HG02938 (cell line): ENCODE measurements around the gene AIFM3.
"Not testable (repeated sequence)": the region's sequence is repeated elsewhere in the genome, so short reads cannot be mapped to it uniquely, and the experiment has no call there.

ENCODE experiments used
- ATAC-seq: cut with Tn5 transposase; IDR thresholded peaks from one replicate; pipeline ENCODE4 v1.9.1; 2021; ENCODE audit warnings: mild to moderate bottlenecking, moderate library complexity; ENCODE audit not compliant: unreplicated experiment

AIFM3 gene

GRCh38 chr22:20966883-20967696 is at the start of gene AIFM3:
Gene AIFM3, plus strand, starts transcription at chr22:20967255. Its CDS starts 690 bp downstream, at chr22:20967945.
- ATAC-seq = no peak

GRCh38 chr22:20918663-20919218 is 48.3 kb upstream of the AIFM3 start:
- no peak for ATAC-seq

- ATAC-seq = no peak
Measured at GRCh38 chr22:20919718-20920117, 47.3 kb upstream of the AIFM3 start.

- ATAC-seq = no peak
Measured at GRCh38 chr22:20920881-20921203, 46.2 kb upstream of the AIFM3 start.

- ATAC-seq = no peak
Measured at GRCh38 chr22:20922141-20922751, 44.8 kb upstream of the AIFM3 start.

GRCh38 chr22:20926243-20926642 is 40.8 kb upstream of the AIFM3 start:
- no peak for ATAC-seq

- ATAC-seq = no peak
Measured at GRCh38 chr22:20927940-20928572, 39.0 kb upstream of the AIFM3 start.

- no peak for ATAC-seq
Measured at GRCh38 chr22:20928573-20928967, 38.5 kb upstream of the AIFM3 start.

- ATAC-seq = no peak
Measured at GRCh38 chr22:20930004-20930403, 37.1 kb upstream of the AIFM3 start.

GRCh38 chr22:20930435-20930834 is 36.6 kb upstream of the AIFM3 start:
- not testable (repeated sequence) for ATAC-seq

- ATAC-seq = no peak
Measured at GRCh38 chr22:20931126-20931654, 35.9 kb upstream of the AIFM3 start.

GRCh38 chr22:20933910-20934309 is 33.1 kb upstream of the AIFM3 start:
- no peak for ATAC-seq

GRCh38 chr22:20935049-20935448 is 32.0 kb upstream of the AIFM3 start:
- not testable (repeated sequence) for ATAC-seq

GRCh38 chr22:20935780-20936539 is 31.1 kb upstream of the AIFM3 start:
- ATAC-seq = not testable (repeated sequence)

GRCh38 chr22:20937031-20937793 is 29.8 kb upstream of the AIFM3 start:
- ATAC-seq = no peak

- ATAC-seq = no peak
Measured at GRCh38 chr22:20937794-20938671, 29.0 kb upstream of the AIFM3 start.

GRCh38 chr22:20939457-20940185 is 27.4 kb upstream of the AIFM3 start:
- not testable (repeated sequence) for ATAC-seq

- no peak for ATAC-seq
Measured at GRCh38 chr22:20940186-20940651, 26.8 kb upstream of the AIFM3 start.
